ENCODE measurements around the gene LYRM7. TPM values are rescaled to one million over a fixed set of nuclear protein-coding genes. Genes with fewer than 3 reads are reported as not detected.
"Not testable (repeated sequence)": the region's sequence is repeated elsewhere in the genome, so short reads cannot be mapped to it uniquely, and the experiment has no call there.

The LYRM7 gene
- total RNA-seq, 1 donor from 2014 or later = 6.6 TPM

DNA sequence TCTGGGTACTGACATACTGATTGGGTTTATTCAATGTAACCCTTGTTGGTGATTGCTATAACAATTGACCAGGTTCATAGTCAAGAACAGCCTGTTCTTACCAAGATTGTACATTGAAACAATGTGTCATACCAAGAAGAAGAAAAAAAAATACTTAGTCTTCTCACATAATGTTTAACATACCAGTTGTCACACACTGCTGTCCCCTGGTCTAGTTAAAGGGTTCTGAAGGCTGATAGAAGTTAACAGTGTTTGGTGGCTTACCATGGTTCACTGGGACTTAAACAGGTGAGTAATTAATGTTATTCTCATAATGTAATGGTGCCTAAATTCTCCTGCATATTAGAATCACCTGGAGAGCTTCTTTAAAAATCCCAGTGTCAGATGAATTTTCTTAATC is 74.6 kb downstream of the LYRM7 start:
- H3K36me3 ChIP-seq (ENCODE audit: control insufficient read depth, insufficient read depth, low read length) = no peaks in the 10 kb centered on the region
- TF ChIP-seq, protein P1, sequence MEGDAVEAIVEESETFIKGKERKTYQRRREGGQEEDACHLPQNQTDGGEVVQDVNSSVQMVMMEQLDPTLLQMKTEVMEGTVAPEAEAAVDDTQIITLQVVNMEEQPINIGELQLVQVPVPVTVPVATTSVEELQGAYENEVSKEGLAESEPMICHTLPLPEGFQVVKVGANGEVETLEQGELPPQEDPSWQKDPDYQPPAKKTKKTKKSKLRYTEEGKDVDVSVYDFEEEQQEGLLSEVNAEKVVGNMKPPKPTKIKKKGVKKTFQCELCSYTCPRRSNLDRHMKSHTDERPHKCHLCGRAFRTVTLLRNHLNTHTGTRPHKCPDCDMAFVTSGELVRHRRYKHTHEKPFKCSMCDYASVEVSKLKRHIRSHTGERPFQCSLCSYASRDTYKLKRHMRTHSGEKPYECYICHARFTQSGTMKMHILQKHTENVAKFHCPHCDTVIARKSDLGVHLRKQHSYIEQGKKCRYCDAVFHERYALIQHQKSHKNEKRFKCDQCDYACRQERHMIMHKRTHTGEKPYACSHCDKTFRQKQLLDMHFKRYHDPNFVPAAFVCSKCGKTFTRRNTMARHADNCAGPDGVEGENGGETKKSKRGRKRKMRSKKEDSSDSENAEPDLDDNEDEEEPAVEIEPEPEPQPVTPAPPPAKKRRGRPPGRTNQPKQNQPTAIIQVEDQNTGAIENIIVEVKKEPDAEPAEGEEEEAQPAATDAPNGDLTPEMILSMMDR (IDR thresholded peaks at IDR 0.05; ENCODE audit: insufficient read depth, low read length, severe bottlenecking) = no peak
- no peak for FAIRE-seq
- DNase-seq (ENCODE audit: low read depth) = no peak
- H3K27me3 ChIP-seq (ENCODE audit: control insufficient read depth, insufficient read depth, low read length) = no peaks in the 10 kb centered on the region
- H3K4me3 ChIP-seq (ENCODE audit: low read depth, low read length) = no peak overlapping the region

DNA sequence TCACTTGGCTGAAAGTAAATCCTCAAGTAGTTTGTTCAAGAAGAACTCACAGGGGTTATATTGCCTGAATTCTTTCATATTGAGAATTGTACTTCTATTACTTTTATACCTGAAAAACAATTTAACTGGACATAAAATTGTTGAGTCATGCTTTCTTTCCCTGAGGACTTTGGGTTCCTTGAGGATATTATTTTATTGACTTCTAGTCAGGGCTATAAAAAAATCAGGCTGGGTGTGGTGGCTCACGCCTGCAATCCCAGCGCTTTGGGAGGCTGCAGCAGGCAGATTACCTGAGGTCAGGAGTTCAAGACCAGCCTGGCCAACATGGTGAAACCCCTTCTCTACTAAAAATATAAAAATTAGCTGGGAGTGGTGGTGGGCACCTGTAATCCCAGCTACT is 75.2 kb downstream of the LYRM7 start:
- DNase-seq (ENCODE audit: low read depth) = no peak
- H3K27me3 ChIP-seq (ENCODE audit: control insufficient read depth, insufficient read depth, low read length) = no peaks in the 10 kb centered on the region
- TF ChIP-seq, protein P1 (IDR thresholded peaks at IDR 0.05; ENCODE audit: insufficient read depth, low read length, severe bottlenecking) = no peak
- no peaks in the 10 kb centered on the region for H3K36me3 ChIP-seq (ENCODE audit: control insufficient read depth, insufficient read depth, low read length)
- H3K4me3 ChIP-seq (ENCODE audit: low read depth, low read length) = no peak overlapping the region
- no peak for FAIRE-seq

DNA sequence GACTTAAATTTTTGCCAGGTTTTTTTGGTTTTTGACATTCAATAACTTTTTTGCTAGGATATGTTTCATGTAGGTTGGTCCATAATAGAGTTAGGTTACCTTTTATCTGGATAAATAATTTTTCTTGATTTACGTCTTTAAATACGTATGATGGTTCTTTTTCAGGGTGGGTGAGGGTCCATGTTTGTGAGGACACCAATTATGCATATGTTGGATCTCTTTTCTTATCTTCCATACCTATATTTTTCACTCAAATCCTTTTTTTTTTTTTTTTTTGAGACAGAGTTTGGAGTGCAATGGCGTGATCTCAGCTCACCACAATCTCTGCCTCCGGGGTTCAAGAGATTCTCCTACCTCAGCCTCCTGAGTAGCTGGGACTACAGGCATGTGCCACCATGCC is 75.8 kb downstream of the LYRM7 start:
- TF ChIP-seq, protein P1 (IDR thresholded peaks at IDR 0.05; ENCODE audit: insufficient read depth, low read length, severe bottlenecking) = no peak
- no peaks in the 10 kb centered on the region for H3K27me3 ChIP-seq (ENCODE audit: control insufficient read depth, insufficient read depth, low read length)
- FAIRE-seq (no peak), DNase-seq (ENCODE audit: low read depth) (no peak)
- no peaks in the 10 kb centered on the region for H3K36me3 ChIP-seq (ENCODE audit: control insufficient read depth, insufficient read depth, low read length)
- no peak overlapping the region for H3K4me3 ChIP-seq (ENCODE audit: low read depth, low read length)

DNA sequence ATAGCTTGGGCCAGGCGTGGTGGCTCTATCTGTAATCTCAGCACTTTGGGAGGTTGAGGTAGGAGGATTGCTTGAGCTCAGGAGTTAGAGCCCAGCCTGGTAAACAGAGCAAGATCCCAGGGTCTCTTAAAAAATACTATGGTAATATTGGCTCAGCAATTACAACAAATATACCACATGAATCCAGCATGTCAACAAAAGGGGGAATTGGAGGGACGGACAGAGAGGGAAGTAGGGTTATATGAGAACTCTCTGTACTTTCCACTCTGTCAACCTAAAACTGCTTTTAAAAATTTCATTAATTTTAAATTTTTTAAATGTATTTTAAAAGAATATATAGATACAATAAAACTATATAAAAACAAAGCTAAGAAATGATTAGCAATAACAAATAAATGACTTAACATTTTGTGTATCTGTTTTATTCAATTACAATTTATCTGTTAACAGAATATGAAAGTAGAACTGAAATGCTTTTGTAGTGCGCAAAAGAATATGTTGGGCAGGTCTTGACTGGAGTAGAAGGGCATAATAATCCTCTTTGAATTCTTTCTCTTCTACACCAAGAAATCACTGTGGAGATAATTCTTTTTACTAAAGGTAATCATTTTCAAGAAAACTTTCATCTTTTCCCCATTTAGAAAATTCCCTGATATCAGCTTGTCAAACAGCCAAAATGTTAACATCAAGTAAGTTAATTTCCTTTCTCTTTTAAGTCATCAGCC is 80.2 kb downstream of the LYRM7 start:
- no peak for FAIRE-seq
- TF ChIP-seq, protein P1 (IDR thresholded peaks at IDR 0.05; ENCODE audit: insufficient read depth, low read length, severe bottlenecking) = no peak

DNA sequence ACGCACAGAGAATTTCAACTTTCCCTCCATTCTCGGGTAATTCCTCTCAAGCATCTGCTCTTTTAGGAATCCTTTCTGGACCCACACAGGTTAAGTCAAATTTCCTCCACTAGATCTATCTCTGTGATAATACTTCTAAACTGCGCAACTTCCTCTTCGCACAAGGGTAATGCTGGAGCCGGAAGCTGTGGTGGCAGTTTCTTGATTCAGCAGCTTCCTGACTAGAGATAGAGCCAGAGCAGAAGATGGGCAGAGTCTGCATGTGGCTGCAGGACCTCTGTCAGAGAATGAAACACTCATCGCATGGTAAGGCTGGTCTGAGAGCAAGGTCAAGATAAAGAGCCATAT is 82.1 kb downstream of the LYRM7 start:
- Histone ChIP-seq H3K4me3 (ENCODE audit: low read depth, low read length) (no peak overlapping the region), H3K36me3 (ENCODE audit: control insufficient read depth, insufficient read depth, low read length) (no peaks in the 10 kb centered on the region), H3K27me3 (ENCODE audit: control insufficient read depth, insufficient read depth, low read length) (no peaks in the 10 kb centered on the region)
- DNase-seq (ENCODE audit: low read depth) (no peak), FAIRE-seq (no peak)
- TF ChIP-seq, protein P1 (IDR thresholded peaks at IDR 0.05; ENCODE audit: insufficient read depth, low read length, severe bottlenecking) = no peak

More for the DNA sequence above, 80.2 kb downstream of the LYRM7 start:
- Histone ChIP-seq H3K4me3 (ENCODE audit: low read depth, low read length) (no peak overlapping the region), H3K36me3 (ENCODE audit: control insufficient read depth, insufficient read depth, low read length) (no peaks in the 10 kb centered on the region), H3K27me3 (ENCODE audit: control insufficient read depth, insufficient read depth, low read length) (no peaks in the 10 kb centered on the region)
- DNase-seq (ENCODE audit: low read depth) = no peak

DNA sequence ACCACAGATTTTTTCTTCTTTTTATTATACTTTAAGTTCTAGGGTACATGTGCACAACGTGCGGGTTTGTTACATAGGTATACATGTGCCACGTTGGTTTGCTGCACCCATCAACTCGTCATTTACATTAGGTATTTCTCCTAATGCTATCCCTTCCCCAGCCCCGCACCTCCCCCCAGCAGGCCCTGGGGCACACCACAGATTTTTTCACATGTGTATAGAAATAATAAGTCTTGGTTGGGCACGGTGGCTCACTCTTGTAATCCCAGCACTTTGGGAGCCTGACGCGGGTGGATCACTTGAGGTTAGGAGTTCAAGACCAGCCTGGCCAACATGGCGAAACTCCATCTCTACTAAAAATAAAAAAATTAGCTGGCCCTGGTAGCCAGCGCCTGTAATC is 83.3 kb downstream of the LYRM7 start:
- not testable (repeated sequence) for H3K27me3 ChIP-seq (ENCODE audit: control insufficient read depth, insufficient read depth, low read length); DNase-seq (ENCODE audit: low read depth); FAIRE-seq; H3K36me3 ChIP-seq (ENCODE audit: control insufficient read depth, insufficient read depth, low read length); H3K4me3 ChIP-seq (ENCODE audit: low read depth, low read length)
